ENCODE measurements around the gene SLC38A1.

GRCh38 chr12:46158501-46158900 lies 110.3 kb downstream of the SLC38A1 start:
- TF ChIP-seq YY1 (IDR thresholded peaks at IDR 0.05; ENCODE audit: insufficient read depth, insufficient read length), result no peak
- TF ChIP-seq ZNF274 (IDR thresholded peaks at IDR 0.05; ENCODE audit: low read depth, low read length), result no peak
- no peak for TF ChIP-seq SUZ12 (IDR thresholded peaks at IDR 0.05; ENCODE audit: extremely low read depth, insufficient read depth, insufficient read length)
